Naive thymus-derived CD8-positive, alpha-beta T cell (primary cell): ENCODE results near the gene SLC24A1. TPM values are rescaled to one million over a fixed set of nuclear protein-coding genes. Genes with fewer than 3 reads are reported as not detected.

Source experiments
- ATAC-seq, 2 donors: fragments of 150-1000 bp; cut with Tn5 transposase in 1 of 2; sonication (Bioruptor Pico), chemical (Tn5 transposase) in 1 of 2; 1 replicate in 1 of 2; 2 replicates in 1 of 2; pipeline ENCODE4 v1.10.0; 2021; ENCODE audit warnings: mild to moderate bottlenecking in 2 of 2, moderate library complexity in 2 of 2
- POLR2A ChIA-PET: fragments of 350-600 bp; sonication (Branson Sonifier 250); formaldehyde crosslinking; loops from one replicate; lab custom pipeline; 2021; ENCODE audit warnings: antibody characterized with exemption; lab: Charles Lee
- DNase-seq, 10 donors: peaks; one replicate each; pipeline versions ENCODE4 v3.0.0 to v3.0.0-alpha.2; 2020 to 2022
- H3K27ac Mint-ChIP-seq, 10 donors: one replicate each; pipeline ENCODE4 v1.8.0; 2020 to 2022; ENCODE audit warnings: mild to moderate bottlenecking in 10 of 10, mixed read lengths in 10 of 10, moderate library complexity in 4 of 10, inconsistent platforms in 1 of 10
- H3K27me3 Mint-ChIP-seq, 5 donors: one replicate each; pipeline ENCODE4 v1.8.0; 2021 to 2022; ENCODE audit warnings: mixed read lengths in 5 of 5
- H3K36me3 Mint-ChIP-seq, 3 donors: one replicate each; pipeline ENCODE4 v1.8.0; 2020 to 2022; ENCODE audit warnings: mixed read lengths in 3 of 3, mild to moderate bottlenecking in 2 of 3, inconsistent platforms in 1 of 3
- H3K4me1 Mint-ChIP-seq, 4 donors: one replicate each; pipeline ENCODE4 v1.8.0; 2021 to 2022; ENCODE audit warnings: mixed read lengths in 4 of 4
- H3K4me3 Mint-ChIP-seq, 10 donors: one replicate each; pipeline ENCODE4 v1.8.0; 2020 to 2022; ENCODE audit warnings: mild to moderate bottlenecking in 10 of 10, mixed read lengths in 10 of 10, moderate library complexity in 6 of 10, inconsistent platforms in 1 of 10
- H3K9me3 Mint-ChIP-seq, 9 donors: one replicate each; pipeline ENCODE4 v1.8.0; 2020 to 2022; ENCODE audit warnings: mixed read lengths in 9 of 9, mild to moderate bottlenecking in 3 of 9, inconsistent platforms in 1 of 9, moderate library complexity in 1 of 9
- polyA plus RNA-seq, 3 donors: library from polyadenylated mRNA; unstranded; fragments of 300-500 nt; fragmentation: Illumina TruSeq; gene quantifications; one replicate each; pipeline ENCODE4 v1.2.3, GENCODE V29; 2021
- total RNA-seq, 8 experiments: library from RNA in 2 of 8; stranded (reverse) in 2 of 8; gene quantifications; one replicate each; pipeline ENCODE4 v1.2.3 and lab custom pipeline; 2021 to 2026

SLC24A1 gene
- total RNA-seq (1 to 10 TPM; 5.0 to 6.6 TPM), polyA plus RNA-seq (1 to 10 TPM in 2 of 3 donors, under 1 TPM in 1; 0.93 to 2.4 (median 1.7) TPM), total RNA-seq (lab: John Stamatoyannopoulos, UW) (2.6 to 8.2 (median 6.2) reads per million in 6 experiments)

DNA sequence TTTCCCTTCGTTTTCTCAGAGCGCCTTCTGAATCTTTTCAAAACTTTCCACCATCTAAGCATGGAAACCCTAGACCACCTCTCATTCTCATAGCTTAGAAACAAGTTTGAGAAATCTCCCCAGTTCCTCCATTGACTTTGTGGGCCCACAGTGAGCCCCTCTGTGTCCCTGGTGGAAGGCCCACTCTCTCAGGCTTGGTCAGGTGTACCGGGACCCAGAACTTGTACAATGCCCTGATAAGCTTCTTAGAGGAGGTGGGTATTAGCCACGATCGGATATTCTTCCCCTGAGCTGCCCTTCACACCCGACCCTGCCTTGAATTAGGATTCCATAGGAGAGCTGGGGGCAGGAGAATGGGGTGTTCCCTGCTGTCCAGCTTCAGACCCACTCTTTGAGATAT is at the start of gene SLC24A1:
Gene SLC24A1, plus strand, starts transcription at position 301 of the 400 bp plus-strand sequence. CDS start 2,143 bp downstream, outside the sequence.
- DNase-seq (no peak), ATAC-seq (no peak)
- H3K4me1 Mint-ChIP-seq = peaks cover 0 to 2% (median 0%) of the 10 kb centered on the region in 4 donors
- peak within 1 kb of the TSS in 1 of 10 donors; percentile 2 for H3K27ac Mint-ChIP-seq
- H3K36me3 Mint-ChIP-seq = peaks cover 0 to 26% (median 10%) of the 10 kb centered on the region in 3 donors
- H3K9me3 Mint-ChIP-seq = no peaks in the 10 kb centered on the region
- H3K4me3 Mint-ChIP-seq = no peak within 1 kb of the TSS
- POLR2A ChIA-PET = interaction anchor here (1.3 kb wide), 1 partner anchor 11 kb away, joined by 6 read pairs; the partner anchor contains the start of gene INTS14
- no peaks in the 10 kb centered on the region for H3K27me3 Mint-ChIP-seq

DNA sequence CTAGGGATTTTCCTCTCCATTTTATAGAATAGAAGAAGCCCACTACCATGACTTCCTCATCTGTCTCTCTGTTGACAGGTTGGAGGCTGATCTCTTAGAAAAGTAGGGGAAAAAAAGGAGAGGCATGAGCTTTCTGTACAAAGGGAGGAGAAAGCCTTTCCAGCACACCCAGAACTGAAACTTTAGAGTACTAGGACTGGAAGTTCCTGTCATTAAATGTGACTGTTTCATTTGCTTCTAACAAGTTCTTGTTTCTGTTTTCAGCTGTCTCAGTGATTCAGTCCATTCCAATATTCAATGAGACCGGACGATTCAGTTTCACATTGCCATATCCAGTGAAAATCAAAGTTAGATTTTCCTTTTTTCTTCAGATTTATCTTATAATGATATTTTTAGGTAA is 49.8 kb upstream of the SLC24A1 start:
- Mint-ChIP-seq H3K27me3 (no peaks in the 10 kb centered on the region), H3K9me3 (no peaks in the 10 kb centered on the region), H3K4me1 (no peaks in the 10 kb centered on the region), H3K36me3 (peaks cover 0 to 70% (median 12%) of the 10 kb centered on the region in 3 donors), H3K27ac (no peak overlapping the region), H3K4me3 (no peak overlapping the region)
- DNase-seq (no peak), ATAC-seq (no peak)
- POLR2A ChIA-PET = no interaction called here

DNA sequence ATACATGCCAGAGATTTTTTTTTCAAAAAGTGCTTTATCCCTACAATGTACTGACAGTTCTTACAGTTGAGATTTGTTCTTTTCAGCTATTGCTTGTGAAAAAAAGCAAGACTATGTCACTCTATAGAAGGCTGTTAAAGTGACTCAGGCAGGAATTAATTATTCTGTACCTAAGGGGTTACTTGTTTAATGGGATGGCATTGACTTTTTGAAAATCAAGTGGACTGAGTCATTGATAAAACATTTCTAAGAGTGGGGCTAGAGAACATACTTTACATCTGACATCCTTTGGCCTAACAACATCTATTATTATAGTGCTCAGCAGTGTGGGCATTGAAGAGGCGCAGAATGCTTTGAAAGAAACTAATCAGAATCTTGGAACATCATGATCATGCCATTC is 45.1 kb upstream of the SLC24A1 start:
- peaks cover 3 to 72% (median 7%) of the 10 kb centered on the region in 3 donors for H3K36me3 Mint-ChIP-seq
- POLR2A ChIA-PET = no interaction called here
- ATAC-seq = no peak

DNA sequence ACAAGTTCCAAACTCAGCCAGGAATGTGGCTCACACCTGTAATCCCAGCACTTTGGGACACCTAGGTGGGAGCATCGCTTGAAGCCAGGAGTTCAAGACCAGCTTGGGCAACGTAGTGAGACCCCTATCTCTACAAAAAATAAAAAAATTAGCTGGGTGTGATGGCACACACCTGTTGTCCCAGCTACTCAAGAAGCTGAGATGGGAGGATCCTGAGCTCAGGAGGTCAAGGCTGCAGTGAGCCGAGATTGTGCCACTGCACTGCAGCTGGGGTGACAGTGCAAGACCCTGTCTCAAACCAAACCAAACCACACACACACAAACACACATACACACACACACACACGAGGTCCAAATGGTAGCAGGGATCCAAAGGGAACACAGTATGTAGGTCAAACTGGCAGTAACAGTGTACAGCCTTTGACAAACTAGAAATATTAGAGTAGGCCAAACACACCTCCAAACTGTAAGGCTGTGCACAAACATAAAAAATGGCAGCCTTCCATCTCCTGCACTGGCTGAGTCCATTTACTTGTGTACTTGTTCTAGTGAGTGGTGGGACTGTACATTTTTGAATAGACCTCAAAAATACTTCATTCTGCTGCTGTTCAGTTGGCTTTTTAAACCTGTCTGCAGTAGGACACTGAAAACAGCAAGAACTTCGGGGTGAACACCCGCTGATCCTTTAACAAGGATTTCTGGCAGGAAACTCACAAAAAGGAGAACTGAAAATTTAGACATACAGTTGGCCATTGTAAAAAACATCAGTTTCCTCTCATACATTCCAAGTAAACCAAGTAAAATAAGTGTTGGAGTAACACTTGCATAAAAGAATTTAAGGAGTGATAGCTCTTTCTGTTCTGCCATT is 44.4 kb upstream of the SLC24A1 start:
- Mint-ChIP-seq H3K4me3 (no peak overlapping the region), H3K27me3 (no peaks in the 10 kb centered on the region), H3K27ac (peak overlapping the region in 9 of 10 donors; percentile 13 to 71 (median 41)), H3K36me3 (peaks cover 3 to 72% (median 13%) of the 10 kb centered on the region in 3 donors), H3K9me3 (no peaks in the 10 kb centered on the region), H3K4me1 (peaks cover 1 to 9% (median 3%) of the 10 kb centered on the region in 4 donors)
- ATAC-seq (no peak), DNase-seq (no peak)
- POLR2A ChIA-PET = no interaction called here

More for the DNA sequence above, 45.1 kb upstream of the SLC24A1 start:
- no peaks in the 10 kb centered on the region for H3K27me3 Mint-ChIP-seq
- H3K4me1 Mint-ChIP-seq = peaks cover 0 to 5% (median under 1%) of the 10 kb centered on the region in 4 donors
- H3K9me3 Mint-ChIP-seq = no peaks in the 10 kb centered on the region
- H3K27ac Mint-ChIP-seq = peak overlapping the region in 5 of 10 donors; percentile 1 to 61 (median 27)
- no peak overlapping the region for H3K4me3 Mint-ChIP-seq
- no peak for DNase-seq

DNA sequence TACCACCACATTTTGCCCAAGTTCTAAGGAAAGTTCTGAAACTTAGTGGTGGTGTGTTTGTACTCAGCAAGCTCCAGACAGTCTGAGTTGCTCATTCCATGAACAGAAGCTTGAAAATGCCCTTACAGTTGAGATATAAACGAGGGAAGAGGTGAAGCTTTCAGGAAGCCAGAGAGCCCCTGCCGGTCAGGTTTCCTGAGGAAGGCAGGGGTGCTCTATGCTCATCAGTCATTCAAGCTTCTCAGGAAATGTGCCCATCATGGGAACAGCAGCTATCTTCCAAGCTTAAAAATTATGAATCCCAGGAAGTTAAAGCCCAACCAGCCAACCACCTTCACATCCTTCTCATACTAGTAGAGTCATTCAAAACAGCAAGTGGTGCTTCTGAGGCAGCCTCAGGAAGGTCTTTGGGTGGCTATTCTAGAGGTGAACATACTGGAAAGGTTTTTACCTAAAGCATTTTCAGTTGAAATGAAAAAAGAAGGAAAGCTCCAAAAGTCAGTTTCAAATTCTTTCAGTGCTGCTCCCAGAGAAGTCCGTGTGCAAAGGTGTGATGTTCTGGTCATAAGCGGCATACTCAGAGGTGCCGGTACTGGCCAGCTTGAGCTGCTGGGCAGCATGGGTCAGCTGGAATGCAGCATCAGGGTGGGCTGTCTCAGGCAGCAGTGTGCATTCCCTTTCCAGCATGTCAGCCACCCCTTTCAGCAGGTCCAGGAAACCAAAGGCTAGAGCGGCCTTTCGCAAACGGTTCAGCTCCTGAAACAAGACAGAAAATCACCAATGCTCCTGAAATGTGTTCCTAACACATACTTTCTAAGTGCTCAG is 42.6 kb upstream of the SLC24A1 start:
- H3K27me3 Mint-ChIP-seq = no peaks in the 10 kb centered on the region
- H3K9me3 Mint-ChIP-seq = no peaks in the 10 kb centered on the region
- H3K4me1 Mint-ChIP-seq = peaks cover 4 to 24% (median 18%) of the 10 kb centered on the region in 4 donors
- DNase-seq (no peak), ATAC-seq (no peak)
- peaks cover 6 to 82% (median 23%) of the 10 kb centered on the region in 3 donors for H3K36me3 Mint-ChIP-seq
- peak overlapping the region in 7 of 10 donors; percentile 32 to 79 (median 62) for H3K27ac Mint-ChIP-seq
- H3K4me3 Mint-ChIP-seq = no peak overlapping the region
- POLR2A ChIA-PET = interaction anchor here (0.5 kb wide), 1 partner anchor 46 kb away, joined by 3 read pairs; no protein-coding TSS in a partner anchor

DNA sequence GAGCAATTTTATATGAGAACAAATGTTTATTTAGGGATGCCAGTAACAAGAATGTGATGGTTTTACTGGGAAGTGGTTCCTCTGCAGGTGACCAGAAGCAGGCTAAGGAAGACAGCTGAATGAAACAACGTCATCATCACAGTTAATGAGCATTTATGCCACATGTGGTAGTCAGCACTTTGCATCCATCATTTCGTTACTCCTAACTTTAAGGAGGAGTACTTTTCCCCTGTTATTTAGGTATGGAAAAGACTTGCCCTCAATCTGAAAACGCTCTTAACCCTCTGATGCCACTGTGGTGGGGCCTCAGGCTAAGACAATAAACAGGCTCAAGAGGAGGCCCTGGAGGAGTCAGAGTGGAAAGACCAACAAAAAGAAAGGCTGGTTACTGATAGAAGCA is 42.0 kb upstream of the SLC24A1 start:
- no peaks in the 10 kb centered on the region for H3K27me3 Mint-ChIP-seq
- DNase-seq (no peak), ATAC-seq (no peak)
- H3K27ac Mint-ChIP-seq = peak overlapping the region in 9 of 10 donors; percentile 14 to 92 (median 79)
- H3K4me1 Mint-ChIP-seq = peaks cover 4 to 31% (median 25%) of the 10 kb centered on the region in 4 donors
- H3K9me3 Mint-ChIP-seq = no peaks in the 10 kb centered on the region
- POLR2A ChIA-PET = no interaction called here
- H3K36me3 Mint-ChIP-seq = peaks cover 6 to 83% (median 27%) of the 10 kb centered on the region in 3 donors
- no peak overlapping the region for H3K4me3 Mint-ChIP-seq

DNA sequence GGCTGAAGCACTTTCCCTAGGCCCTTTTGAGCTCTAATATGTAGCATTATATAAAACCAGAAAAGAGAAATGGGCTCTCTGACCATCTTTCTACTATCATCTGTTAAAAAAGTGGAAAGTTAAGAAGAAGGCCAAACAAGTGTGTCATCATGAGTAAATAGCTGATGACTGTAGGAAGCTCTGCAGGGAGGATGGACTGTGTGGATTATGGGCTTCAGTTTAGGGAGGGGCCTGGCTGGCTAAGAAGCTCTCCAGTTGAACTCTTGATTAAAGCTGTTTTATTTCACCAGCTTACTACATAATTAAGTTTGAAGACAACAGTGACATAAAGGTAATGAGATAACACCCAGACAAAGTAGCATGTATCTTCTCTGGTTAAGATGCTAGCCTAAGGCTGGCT is 41.5 kb upstream of the SLC24A1 start:
- Mint-ChIP-seq H3K4me3 (no peak overlapping the region), H3K9me3 (no peaks in the 10 kb centered on the region), H3K27ac (peak overlapping the region; percentile 62 to 92 (median 78)), H3K27me3 (no peaks in the 10 kb centered on the region), H3K4me1 (peaks cover 4 to 32% (median 26%) of the 10 kb centered on the region in 4 donors), H3K36me3 (peaks cover 6 to 81% (median 27%) of the 10 kb centered on the region in 3 donors)
- DNase-seq = no peak
- no peak for ATAC-seq
- POLR2A ChIA-PET = interaction anchor here (0.5 kb wide), 1 partner anchor 777 kb away, joined by 3 read pairs; no protein-coding TSS in a partner anchor

DNA sequence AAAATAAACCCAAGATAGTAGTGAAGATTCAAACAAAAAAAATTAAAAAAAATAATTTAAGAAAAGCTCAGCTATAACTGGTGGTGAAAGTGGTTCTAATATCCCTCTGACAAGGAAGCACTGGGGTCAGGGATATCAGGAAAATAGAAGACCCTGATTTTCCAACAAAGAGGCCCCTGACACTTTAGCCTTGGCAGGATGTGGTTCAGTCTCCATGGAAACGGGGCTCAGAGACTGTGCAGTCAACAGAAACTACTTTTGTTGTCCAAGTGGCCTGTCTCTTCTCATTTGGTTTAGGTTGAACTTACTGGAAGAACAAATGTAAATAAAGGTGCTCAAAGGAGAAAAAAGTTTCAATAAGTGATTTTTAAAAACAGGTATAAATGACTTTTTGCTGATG is 38.0 kb upstream of the SLC24A1 start:
- DNase-seq = peak in 9 of 10 donors; percentile 2 to 81 (median 58)
- peaks cover 3 to 79% (median 36%) of the 10 kb centered on the region in 3 donors for H3K36me3 Mint-ChIP-seq

DNA sequence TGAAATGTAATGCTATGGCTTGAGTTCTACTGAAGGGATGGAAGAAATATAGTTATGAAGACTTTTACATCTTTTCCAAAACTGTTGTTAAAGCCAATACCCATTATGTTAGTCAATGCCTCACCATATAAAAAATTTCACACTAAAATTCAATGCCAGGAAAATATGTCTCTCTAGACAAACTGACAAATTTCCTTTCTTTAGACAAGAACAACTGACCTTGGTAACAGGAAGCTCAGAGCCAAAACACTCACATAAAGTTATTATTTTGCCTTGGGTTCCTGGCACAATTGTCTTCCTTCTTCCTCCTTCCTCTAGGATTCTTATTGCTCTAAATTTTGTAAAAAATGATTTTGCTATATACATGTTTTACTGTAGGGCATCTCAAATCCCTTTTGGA is 37.5 kb upstream of the SLC24A1 start:
- peaks cover 3 to 79% (median 38%) of the 10 kb centered on the region in 3 donors for H3K36me3 Mint-ChIP-seq
- peak overlapping the region; percentile 15 to 72 (median 64) for H3K4me3 Mint-ChIP-seq
- peak overlapping the region; percentile 85 to 96 (median 92) for H3K27ac Mint-ChIP-seq
- H3K9me3 Mint-ChIP-seq = no peaks in the 10 kb centered on the region
- POLR2A ChIA-PET = interaction anchor here (0.7 to 1.4 kb wide), 2 partner anchors 27 to 285 kb away, joined by 3 to 9 read pairs; partner anchors contain the start of genes INTS14 and RAB11A
- no peaks in the 10 kb centered on the region for H3K27me3 Mint-ChIP-seq
- DNase-seq (no peak), ATAC-seq (peak in 1 of 2 donors; percentile 2)
- peaks cover 7 to 39% (median 37%) of the 10 kb centered on the region in 4 donors for H3K4me1 Mint-ChIP-seq

More for the DNA sequence above, 38.0 kb upstream of the SLC24A1 start:
- peak; percentile 86 to 96 for ATAC-seq
- POLR2A ChIA-PET = no interaction called here
- H3K9me3 Mint-ChIP-seq = no peaks in the 10 kb centered on the region
- H3K27me3 Mint-ChIP-seq = no peaks in the 10 kb centered on the region
- peaks cover 7 to 39% (median 37%) of the 10 kb centered on the region in 4 donors for H3K4me1 Mint-ChIP-seq
- peak overlapping the region; percentile 85 to 96 (median 92) for H3K27ac Mint-ChIP-seq
- peak overlapping the region; percentile 15 to 72 (median 56) for H3K4me3 Mint-ChIP-seq

DNA sequence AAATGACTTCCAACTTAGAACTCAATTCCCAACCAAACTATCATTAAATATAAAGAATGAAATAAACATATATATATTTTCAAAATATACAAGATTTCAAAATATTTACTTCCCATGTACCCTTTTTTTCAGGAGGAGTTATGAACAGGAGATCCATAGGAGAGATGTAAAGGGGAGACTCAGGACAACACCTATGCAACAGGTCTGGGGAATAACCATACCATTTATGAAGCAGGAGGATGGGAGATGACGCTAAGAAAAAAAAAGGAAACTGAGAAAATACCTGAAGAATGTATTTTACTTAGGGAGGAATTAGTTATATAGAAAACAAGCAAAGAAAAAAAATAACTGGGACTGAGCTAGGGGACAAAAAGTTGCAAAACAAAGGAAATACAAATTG is 34.6 kb upstream of the SLC24A1 start:
- Mint-ChIP-seq H3K4me1 (peaks cover 10 to 40% (median 38%) of the 10 kb centered on the region in 4 donors), H3K4me3 (no peak overlapping the region), H3K27me3 (no peaks in the 10 kb centered on the region), H3K9me3 (no peaks in the 10 kb centered on the region), H3K27ac (peak overlapping the region in 7 of 10 donors; percentile 3 to 85 (median 56)), H3K36me3 (peaks cover 23 to 85% (median 48%) of the 10 kb centered on the region in 3 donors)
- POLR2A ChIA-PET = interaction anchor here (0.6 kb wide), 1 partner anchor 1389 kb away, joined by 3 read pairs; no protein-coding TSS in a partner anchor
- ATAC-seq = no peak
- DNase-seq = no peak

DNA sequence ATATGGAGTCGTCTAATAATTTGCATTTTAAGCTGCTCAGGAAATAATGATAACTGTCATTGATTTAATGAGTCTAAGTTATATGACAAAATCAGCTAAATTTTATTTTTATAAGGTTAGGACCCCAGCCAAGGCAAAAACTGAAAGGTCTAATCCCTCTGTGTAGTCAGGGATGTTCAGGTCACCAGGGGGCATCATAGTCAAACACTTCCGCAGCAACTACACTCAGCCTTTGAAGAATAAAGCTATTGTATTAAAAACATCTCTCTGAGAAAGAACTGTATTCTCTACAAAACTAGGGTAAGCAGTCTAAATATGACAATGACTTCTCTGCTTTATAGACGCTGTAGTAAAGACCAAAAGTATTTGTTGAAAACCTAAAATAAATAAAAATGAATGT is 25.8 kb upstream of the SLC24A1 start:
- peaks cover 6 to 82% (median 30%) of the 10 kb centered on the region in 3 donors for H3K36me3 Mint-ChIP-seq
- H3K27me3 Mint-ChIP-seq = no peaks in the 10 kb centered on the region
- ATAC-seq (no peak), DNase-seq (peak in 3 of 10 donors; percentile 12 to 32 (median 22))
- peak overlapping the region in 1 of 10 donors; percentile 49 for H3K27ac Mint-ChIP-seq
- peaks cover 0 to 2% (median 0%) of the 10 kb centered on the region in 4 donors for H3K4me1 Mint-ChIP-seq
- POLR2A ChIA-PET = interaction anchor here (0.5 to 2.5 kb wide), 2 partner anchors 16 to 693 kb away, joined by 3 to 11 read pairs; partner anchors contain the start of gene INTS14
- no peaks in the 10 kb centered on the region for H3K9me3 Mint-ChIP-seq
- H3K4me3 Mint-ChIP-seq = no peak overlapping the region

DNA sequence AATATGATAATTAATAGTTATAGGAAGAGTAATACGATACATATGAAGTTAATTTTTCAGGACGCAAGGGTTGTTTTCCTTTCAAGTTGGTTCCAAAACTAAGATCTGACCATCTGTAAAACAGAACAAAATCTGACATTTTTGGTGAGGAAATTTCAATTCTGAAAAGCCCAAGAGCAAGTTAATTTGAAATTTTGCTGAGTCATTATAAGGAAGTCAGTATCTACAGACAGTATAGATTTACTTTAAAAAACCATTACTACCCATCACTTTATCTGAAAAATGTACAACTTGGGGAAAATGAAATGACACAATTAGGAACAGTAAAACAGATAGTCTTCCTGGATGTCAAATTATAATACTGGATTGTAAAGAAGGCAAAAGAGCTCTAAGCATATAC is 23.3 kb upstream of the SLC24A1 start:
- POLR2A ChIA-PET = no interaction called here

More for the DNA sequence above, 23.3 kb upstream of the SLC24A1 start:
- H3K4me3 Mint-ChIP-seq = no peak overlapping the region
- H3K4me1 Mint-ChIP-seq = no peaks in the 10 kb centered on the region
- peaks cover 0 to 78% (median 24%) of the 10 kb centered on the region in 3 donors for H3K36me3 Mint-ChIP-seq
- peak overlapping the region in 1 of 10 donors; percentile 23 for H3K27ac Mint-ChIP-seq
- ATAC-seq = no peak
- no peaks in the 10 kb centered on the region for H3K27me3 Mint-ChIP-seq
- DNase-seq = no peak
- no peaks in the 10 kb centered on the region for H3K9me3 Mint-ChIP-seq
